Muscle of leg (tissue), 11 donors: ENCODE measurements around the gene SNX8. TPM values are rescaled to one million over a fixed set of nuclear protein-coding genes. Genes with fewer than 3 reads are reported as not detected.
A peak's percentile ranks its signal among the peaks of the same experiment; 100 is the strongest.
"Not testable (repeated sequence)": the region's sequence is repeated elsewhere in the genome, so short reads cannot be mapped to it uniquely, and the experiment has no call there.

Experiments
- DNase-seq: peaks from one replicate; pipeline ENCODE4 v3.0.0; 2013
- H3K27ac ChIP-seq: one replicate; pipeline ENCODE4 v1.5.1; 2013; ENCODE audit warnings: mild to moderate bottlenecking, low read length, control low read depth
- H3K27me3 ChIP-seq: one replicate; pipeline ENCODE4 v1.6.1; 2013; ENCODE audit warnings: low read length; ENCODE audit not compliant: control insufficient read depth, insufficient read depth
- H3K36me3 ChIP-seq: one replicate; pipeline ENCODE4 v1.6.1; 2013; ENCODE audit warnings: low read length; ENCODE audit not compliant: control insufficient read depth, insufficient read depth
- H3K4me1 ChIP-seq: one replicate; pipeline ENCODE4 v1.6.1; 2013; ENCODE audit warnings: low read length; ENCODE audit not compliant: control insufficient read depth, insufficient read depth
- H3K4me3 ChIP-seq: one replicate; pipeline ENCODE4 v1.5.1; 2013; ENCODE audit warnings: low read length, control low read depth
- H3K9me3 ChIP-seq: replicated peaks from 2 replicates; pipeline ENCODE4 v1.6.1; 2013; ENCODE audit warnings: low read depth, low read length; ENCODE audit not compliant: control insufficient read depth
- WGBS: methylation state at CpG from one replicate; pipeline ENCODE4 v1.1.5; 2013; ENCODE audit warnings: missing lambda C conversion rate; ENCODE audit not compliant: insufficient coverage; 5-methylcytosine and 5-hydroxymethylcytosine counted together
- polyA plus RNA-seq, 8 donors: library from polyadenylated mRNA; unstranded; fragments of 120-200 nt; gene quantifications; one replicate each; pipeline versions ENCODE4 v1.2.1 to v1.2.3, GENCODE V29; 2013; ENCODE audit warnings: inconsistent platforms in 1 of 8, low replicate concordance in 1 of 8; ENCODE audit not compliant: insufficient read length in 8 of 8, insufficient read depth in 1 of 8
- total RNA-seq: library from RNA; stranded (reverse); fragments of 120-200 nt; gene quantifications from one replicate; pipeline ENCODE4 v1.2.4, GENCODE V29; 2013

Gene SNX8
- total and polyA plus RNA-seq, 9 donors = 12.1 to 29.3 (median 23.9) TPM

DNA sequence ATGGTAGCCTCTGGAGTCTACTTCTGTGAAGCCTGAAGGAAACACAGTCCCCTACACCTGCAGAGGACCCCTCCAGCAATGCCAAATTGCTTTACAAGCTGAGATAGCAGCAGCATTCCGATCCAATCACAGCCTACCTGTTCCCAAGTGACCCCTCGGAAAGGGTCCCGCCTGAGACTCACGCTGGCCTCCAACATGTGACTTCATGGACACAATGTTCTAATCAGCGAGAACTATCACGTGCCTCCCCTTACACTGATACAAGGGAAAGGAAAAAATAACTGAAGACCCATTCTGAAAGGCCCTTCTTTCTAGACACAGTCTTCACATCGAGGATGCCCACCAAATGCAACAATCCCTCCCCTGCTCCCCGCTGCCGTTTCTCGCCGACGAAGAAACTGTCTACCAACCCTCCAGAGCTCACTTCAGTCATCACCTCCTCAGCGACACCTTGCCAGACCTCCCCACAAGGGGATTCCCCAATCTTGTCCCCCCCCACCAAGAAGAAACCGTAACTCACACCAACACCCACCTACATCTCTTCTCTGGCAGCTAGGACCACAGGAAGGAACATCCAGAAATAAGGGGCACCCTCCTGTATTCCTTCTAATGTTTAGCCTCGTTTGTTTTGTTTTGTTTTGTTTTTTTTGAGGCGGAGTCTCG is 1.8 kb downstream of the SNX8 start:
- no peak for DNase-seq
- no peaks in the 10 kb centered on the region for H3K9me3 ChIP-seq
- no peak overlapping the region for H3K4me3 ChIP-seq
- no peaks in the 10 kb centered on the region for H3K27me3 ChIP-seq
- H3K36me3 ChIP-seq = no peaks in the 10 kb centered on the region
- peaks cover 11% of the 10 kb centered on the region for H3K4me1 ChIP-seq
- WGBS = 68% methylated on average over 11 of the region's 17 CpGs
- H3K27ac ChIP-seq = no peak overlapping the region

DNA sequence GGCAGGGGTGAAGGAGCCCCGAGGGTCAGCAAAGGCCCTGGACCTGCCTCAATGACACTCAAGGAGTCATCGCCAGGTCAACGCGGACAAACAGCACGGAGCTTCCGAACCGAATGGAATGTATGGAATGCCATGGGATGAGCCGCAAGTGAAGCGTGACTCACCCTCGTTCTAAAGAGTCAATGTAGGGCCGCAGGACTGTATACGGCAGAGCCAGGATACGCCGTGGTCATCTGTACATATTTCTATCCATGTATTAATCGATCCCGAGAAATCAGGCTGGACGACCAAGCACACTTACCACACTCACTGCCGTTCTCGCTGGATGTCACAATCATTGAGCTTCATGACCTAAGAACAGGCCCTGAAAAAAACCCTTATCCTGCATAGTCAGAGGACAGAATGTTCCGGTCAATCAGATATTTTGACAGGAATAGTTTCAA is 4.3 kb downstream of the SNX8 start:
- Histone ChIP-seq H3K9me3 (no peaks in the 10 kb centered on the region), H3K36me3 (no peaks in the 10 kb centered on the region), H3K27me3 (no peaks in the 10 kb centered on the region), H3K27ac (no peak overlapping the region), H3K4me1 (peaks cover 13% of the 10 kb centered on the region), H3K4me3 (no peak overlapping the region)
- DNase-seq = no peak
- WGBS = 58% methylated on average over 20 of the region's 20 CpGs

DNA sequence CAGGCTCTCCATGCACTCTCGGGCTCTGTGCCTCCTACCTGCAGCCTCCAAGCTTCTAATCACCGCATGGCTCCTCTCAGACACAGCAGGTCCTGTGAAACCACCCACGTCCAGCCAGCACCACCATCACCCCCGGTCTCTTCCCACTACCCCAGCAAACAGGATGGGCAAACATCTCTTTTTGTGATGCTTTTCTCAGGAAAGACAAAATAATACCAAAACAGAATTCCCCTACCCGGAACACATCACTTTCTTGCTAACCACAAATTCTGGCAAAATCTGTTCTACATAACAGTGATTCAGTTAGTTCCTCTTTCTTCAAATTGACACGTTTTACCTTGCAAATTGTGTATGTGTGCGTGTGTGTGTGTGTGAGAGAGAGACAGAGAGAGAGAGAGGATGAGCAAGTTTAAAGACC is 6.5 kb downstream of the SNX8 start:
- no peak overlapping the region for H3K4me3 ChIP-seq
- 82% methylated on average over 3 of the region's 7 CpGs for WGBS
- H3K9me3 ChIP-seq = no peaks in the 10 kb centered on the region
- no peaks in the 10 kb centered on the region for H3K27me3 ChIP-seq
- no peak overlapping the region for H3K27ac ChIP-seq
- no peak for DNase-seq
- H3K36me3 ChIP-seq = no peaks in the 10 kb centered on the region
- peaks cover 7% of the 10 kb centered on the region for H3K4me1 ChIP-seq

DNA sequence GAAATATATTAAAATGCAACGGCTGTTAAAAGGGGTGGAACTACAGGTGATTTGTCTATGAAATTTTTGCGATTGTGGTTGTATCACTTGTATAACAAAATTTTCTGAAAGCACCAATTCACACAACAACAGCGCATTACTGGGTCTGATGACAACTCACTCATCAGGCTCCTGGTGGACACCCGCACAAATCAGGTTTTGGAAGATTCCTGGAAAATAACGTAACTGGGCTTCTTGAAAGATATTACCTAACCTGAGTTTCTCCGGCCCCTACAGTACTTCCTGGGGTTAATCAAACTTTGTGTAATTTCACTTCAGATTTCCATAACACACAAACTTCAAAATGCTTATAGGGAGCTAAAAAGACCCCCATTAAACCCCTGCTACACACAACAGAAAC is 7.6 kb downstream of the SNX8 start:
- Histone ChIP-seq H3K4me1 (peaks cover 7% of the 10 kb centered on the region), H3K4me3 (no peak overlapping the region), H3K9me3 (no peaks in the 10 kb centered on the region), H3K27ac (peak overlapping the region; percentile 4), H3K27me3 (no peaks in the 10 kb centered on the region), H3K36me3 (no peaks in the 10 kb centered on the region)
- DNase-seq = no peak
- no CpG with 5 or more reads among the region's 6 CpGs for WGBS

DNA sequence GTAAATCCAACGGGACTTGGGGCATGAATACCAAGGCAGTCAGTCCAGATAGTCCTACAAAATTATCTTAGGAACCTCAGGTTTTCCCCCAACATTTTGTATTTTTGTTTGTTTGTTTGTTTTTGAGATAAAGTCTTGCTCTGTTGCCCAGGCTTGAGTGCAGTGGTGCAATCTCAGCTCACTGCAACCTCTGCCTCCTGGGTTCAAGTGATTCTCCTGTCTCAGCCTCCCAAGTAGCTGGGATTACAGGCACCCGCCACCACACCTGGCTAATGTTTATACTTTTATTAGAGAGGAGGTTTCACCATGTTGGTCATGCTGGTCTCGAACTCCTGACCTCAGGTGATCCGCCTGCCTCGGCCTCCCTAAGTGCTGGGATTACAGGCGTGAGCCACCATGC is 9.0 kb downstream of the SNX8 start:
- H3K36me3 ChIP-seq, DNase-seq, H3K9me3 ChIP-seq, H3K27me3 ChIP-seq, H3K4me3 ChIP-seq, H3K4me1 ChIP-seq, H3K27ac ChIP-seq: not testable (repeated sequence)
- no CpG with 5 or more reads among the region's 6 CpGs for WGBS

DNA sequence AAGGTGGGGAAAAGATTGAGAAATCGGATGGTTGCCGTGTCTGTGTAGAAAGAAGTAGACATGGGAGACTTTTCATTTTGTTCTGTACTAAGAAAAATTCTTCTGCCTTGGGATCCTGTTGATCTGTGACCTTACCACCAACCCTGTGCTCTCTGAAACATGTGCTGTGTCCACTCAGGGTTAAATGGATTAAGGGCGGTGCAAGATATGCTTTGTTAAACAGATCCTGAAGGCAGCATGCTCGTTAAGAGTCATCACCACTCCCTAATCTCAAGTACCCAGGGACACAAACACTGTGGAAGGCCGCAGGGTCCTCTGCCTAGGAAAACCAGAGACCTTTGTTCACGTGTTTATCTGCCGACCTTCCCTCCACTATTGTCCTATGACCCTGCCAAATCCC is 10.7 kb downstream of the SNX8 start:
- not testable (repeated sequence) for H3K9me3 ChIP-seq, H3K27me3 ChIP-seq, H3K36me3 ChIP-seq, DNase-seq, H3K4me3 ChIP-seq, H3K27ac ChIP-seq
- no CpG with 5 or more reads among the region's 7 CpGs for WGBS
- peaks cover 19% of the 10 kb centered on the region for H3K4me1 ChIP-seq

DNA sequence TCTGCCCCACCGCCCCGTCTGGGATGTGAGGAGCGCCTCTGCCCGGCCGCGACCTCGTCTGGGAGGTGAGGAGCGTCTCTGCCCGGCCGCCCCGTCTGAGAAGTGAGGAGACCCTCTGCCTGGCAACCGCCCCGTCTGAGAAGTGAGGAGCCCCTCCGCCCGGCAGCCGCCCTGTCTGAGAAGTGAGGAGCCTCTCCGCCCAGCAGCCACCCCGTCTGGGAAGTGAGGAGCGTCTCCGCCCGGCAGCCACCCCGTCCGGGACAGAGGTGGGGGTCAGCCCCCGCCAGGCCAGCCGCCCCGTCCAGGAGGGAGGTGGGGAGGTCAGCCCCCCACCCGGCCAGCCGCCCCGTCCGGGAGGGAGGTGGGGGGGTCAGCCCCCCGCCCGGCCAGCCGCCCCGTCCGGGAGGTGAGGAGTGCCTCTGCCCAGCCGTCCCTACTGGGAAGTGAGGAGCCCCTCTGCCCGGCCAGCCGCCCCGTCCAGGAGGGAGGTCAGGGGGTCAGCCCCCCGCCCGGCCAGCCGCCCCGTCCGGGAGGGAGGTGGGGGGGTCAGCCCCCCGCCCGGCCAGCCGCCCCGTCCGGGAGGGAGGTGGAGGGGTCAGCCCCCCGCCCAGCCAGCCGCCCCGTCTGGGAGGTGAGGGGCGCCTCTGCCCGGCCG is 11.4 kb downstream of the SNX8 start:
- H3K4me1 ChIP-seq = peaks cover 19% of the 10 kb centered on the region

DNA sequence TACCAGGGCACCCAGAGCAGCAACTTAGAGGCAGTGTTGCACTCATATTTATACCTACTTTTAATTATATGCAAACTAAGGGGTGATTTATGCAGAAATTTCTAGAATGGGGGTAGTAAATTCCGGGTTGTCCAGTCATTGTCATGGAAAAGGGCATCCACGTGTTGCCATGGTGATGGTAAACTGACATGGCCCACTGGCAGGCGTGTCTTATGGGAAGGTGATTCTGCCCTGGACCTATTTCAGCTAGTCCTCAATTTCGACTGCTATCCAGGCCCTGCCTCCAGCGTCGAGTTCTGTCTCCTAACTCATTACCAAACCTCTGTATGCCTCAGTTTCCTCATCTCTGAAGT is 12.8 kb downstream of the SNX8 start:
- WGBS = 72% methylated on average over 6 of the region's 6 CpGs
- Histone ChIP-seq H3K36me3 (no peaks in the 10 kb centered on the region), H3K27me3 (no peaks in the 10 kb centered on the region), H3K4me3 (no peak overlapping the region), H3K27ac (no peak overlapping the region), H3K9me3 (no peaks in the 10 kb centered on the region), H3K4me1 (peaks cover 19% of the 10 kb centered on the region)
- DNase-seq = no peak

More for the DNA sequence above, 11.4 kb downstream of the SNX8 start:
- not testable (repeated sequence) for H3K36me3 ChIP-seq, DNase-seq, H3K27me3 ChIP-seq, H3K27ac ChIP-seq, H3K4me3 ChIP-seq, H3K9me3 ChIP-seq
- 81% methylated on average over 5 of the region's 55 CpGs for WGBS

DNA sequence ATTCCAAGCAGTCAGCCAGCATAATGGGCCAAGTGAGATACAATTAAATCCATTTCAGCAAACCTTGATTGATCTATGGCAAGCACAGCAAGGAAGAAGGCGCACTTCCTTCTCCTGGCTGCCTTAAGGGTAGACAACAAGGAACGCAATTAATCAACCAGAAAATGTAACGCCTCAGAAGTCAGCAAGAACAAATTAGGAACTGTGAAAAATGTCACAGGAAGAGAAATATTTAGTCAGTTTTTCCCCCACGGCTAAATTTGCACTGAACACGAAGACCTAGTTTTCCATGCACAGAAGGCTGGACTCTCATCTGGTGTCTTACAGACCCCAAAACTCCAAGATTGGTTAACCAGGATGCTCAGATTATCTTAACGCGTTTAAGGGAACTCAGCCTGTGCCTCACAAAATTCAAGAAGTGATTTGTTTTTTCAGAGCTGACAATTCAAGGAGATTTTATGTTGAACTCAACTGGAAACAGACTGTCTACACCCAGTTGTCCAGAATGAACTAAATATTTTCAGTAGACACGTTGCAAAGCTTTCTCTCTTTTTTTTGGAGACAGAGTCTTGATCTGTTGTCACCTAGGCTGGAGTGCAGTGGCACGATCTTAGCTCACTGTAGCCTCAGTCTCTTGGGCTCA is 14.2 kb downstream of the SNX8 start:
- H3K4me1 ChIP-seq = peaks cover 18% of the 10 kb centered on the region
- no peaks in the 10 kb centered on the region for H3K36me3 ChIP-seq
- 60% methylated on average over 2 of the region's 9 CpGs for WGBS
- no peaks in the 10 kb centered on the region for H3K27me3 ChIP-seq
- no peak overlapping the region for H3K4me3 ChIP-seq
- H3K9me3 ChIP-seq = no peaks in the 10 kb centered on the region
- peak overlapping the region; percentile 77 for H3K27ac ChIP-seq
- DNase-seq = peak; percentile 64

DNA sequence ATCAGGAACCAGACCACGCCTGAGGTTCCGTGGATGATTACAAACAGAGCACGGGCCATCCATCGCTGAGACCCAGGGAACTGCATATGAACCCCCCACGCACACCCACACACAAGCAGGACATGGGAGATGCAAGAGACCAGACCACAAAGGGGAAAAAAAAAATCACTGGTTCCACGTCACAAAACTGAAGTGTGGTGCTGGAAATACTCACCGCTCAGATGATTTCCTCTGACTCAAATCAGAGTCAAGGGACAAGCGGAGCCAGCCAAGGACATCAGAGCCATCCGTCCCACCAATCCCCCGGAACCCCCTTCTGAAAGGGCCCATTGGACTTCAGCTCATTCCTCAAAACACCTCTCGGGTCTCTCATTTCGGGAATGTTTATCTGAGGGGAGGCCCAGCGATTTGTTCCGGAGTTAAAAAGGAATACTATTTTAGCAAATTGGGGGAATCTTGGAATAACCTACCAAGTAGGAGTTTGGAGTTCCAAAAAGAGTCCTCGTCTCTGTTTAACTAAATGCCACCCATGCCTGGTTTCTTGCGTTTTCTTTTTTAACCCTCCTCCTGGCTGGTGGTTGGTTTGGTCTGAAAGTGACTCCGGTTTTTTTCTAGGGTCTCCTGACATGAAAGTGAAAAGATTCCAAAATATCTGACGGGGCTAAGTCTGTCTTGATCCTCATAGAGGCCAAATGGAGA is 15.0 kb downstream of the SNX8 start:
- H3K4me3 ChIP-seq = no peak overlapping the region
- peak overlapping the region; percentile 77 for H3K27ac ChIP-seq
- H3K4me1 ChIP-seq = peaks cover 12% of the 10 kb centered on the region
- no peaks in the 10 kb centered on the region for H3K36me3 ChIP-seq
- H3K9me3 ChIP-seq = no peaks in the 10 kb centered on the region
- H3K27me3 ChIP-seq = no peaks in the 10 kb centered on the region
- 56% methylated on average over 5 of the region's 18 CpGs for WGBS
- peak; percentile 86 for DNase-seq
